Measurements from ENCODE around the gene RYR2.

Gene RYR2

GRCh38 chr1:237692255-237692654, 650.3 kb downstream of the RYR2 start:
- DNase-seq: no peak

- no peak for DNase-seq
These were observed 653.9 kb downstream of the RYR2 start for GRCh38 chr1:237695878-237696277.

GRCh38 chr1:237700181-237700580, 658.2 kb downstream of the RYR2 start:
- no peak for DNase-seq

- DNase-seq: no peak
These were observed 659.5 kb downstream of the RYR2 start for GRCh38 chr1:237701534-237701933.

DNA sequence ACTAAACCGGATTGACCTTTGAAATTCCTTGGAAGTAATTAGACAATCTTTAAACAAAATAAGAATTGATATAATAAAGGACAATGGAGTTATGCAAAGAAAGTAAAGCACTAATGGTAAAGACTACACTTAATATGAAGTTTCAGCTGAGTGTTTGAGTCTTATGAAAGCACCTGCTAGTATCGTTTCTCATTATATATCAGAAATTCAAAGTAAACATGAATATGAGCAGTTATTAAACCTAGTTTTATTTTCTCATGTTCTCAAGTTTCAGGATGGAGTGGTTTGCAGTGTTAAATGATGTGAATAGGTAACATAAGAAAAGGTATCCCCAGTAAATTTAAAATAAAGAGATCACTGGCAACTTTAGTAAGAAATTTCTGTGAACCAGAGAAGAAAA, 660.2 kb downstream of the RYR2 start:
- no peak for DNase-seq

- no peak for DNase-seq
These were observed 663.5 kb downstream of the RYR2 start for GRCh38 chr1:237705462-237705861.

- no peak for DNase-seq
These were observed 667.4 kb downstream of the RYR2 start for GRCh38 chr1:237709355-237709754.

GRCh38 chr1:237711281-237711680, 669.3 kb downstream of the RYR2 start:
- no peak for DNase-seq

- no peak for DNase-seq
These were observed 670.1 kb downstream of the RYR2 start for GRCh38 chr1:237712082-237712481.

DNA sequence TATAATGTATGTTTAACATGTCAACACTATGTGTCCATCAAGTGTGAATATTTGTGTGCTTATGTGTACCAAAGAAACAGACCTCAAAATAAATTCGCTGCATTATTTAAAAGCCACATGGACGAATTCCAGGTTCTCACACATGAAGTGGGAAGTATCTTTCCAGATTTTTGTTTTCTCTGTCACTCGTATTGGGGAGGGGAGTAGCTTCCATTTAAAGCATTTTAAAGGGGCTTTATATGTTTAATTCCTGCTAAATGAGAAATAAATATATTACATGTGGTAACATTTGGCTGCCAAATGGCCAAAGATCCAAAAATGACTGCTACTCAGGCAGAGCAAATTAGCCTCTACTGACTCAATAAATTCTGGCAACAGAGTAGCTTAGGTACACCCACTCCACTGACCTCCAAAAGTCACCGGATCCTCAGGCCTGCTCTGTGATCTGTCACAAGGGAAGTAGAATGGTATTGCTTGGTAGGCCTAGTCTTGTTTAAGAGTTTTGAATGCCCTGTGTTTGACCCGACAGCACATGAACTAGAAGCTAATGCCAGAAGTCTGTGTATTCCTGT, 670.7 kb downstream of the RYR2 start:
- no peak for DNase-seq

DNA sequence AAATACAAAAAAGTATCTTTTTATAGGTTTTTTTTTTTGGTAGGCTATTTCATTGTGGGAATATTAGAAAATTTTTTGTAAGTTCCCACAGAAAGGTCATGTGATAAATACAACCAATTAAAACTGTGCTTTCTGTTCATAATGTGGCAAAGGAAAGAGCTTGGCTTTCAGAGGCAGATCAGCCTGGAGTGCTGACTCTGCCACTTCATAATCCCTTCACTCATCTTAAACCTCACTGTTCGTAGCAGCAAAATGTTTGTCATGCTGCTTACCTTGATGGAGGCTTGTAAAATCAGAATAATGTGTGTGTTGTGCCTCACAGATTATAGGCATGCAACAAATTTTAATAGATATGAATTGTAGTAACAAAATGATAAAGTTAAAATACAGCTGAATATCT, 671.9 kb downstream of the RYR2 start:
- DNase-seq: peak; percentile 61

GRCh38 chr1:237717106-237717505, 675.1 kb downstream of the RYR2 start:
- no peak for DNase-seq

DNA sequence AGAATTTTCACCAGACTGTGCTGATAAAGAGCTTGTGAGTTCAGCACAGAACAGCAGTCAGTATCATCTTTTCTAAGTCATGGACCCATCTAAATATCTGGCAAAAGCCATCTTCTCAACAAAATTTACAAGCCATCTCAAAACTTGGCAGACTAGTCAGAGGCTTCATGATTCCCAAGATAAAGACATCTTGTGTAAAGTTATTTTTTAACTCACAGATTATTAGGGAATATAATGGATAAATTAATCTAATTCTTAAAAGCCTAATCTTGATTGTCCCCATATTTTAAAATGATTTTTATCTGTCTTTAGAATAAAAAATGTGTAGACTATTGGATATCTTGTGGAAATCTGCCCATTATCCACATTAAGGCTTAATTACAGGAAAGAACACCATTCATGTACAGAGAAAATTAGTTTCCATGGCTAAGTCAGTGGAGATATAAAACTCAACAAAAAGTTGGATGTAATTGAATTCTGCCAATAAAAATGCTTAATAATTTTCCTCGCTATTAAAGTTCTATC, 688.9 kb downstream of the RYR2 start:
- no peak for DNase-seq

GRCh38 chr1:237732657-237733056, 690.7 kb downstream of the RYR2 start:
- no peak for DNase-seq

GRCh38 chr1:237736372-237737029, 694.5 kb downstream of the RYR2 start:
- no peak for DNase-seq

- no peak for DNase-seq
These were observed 695.5 kb downstream of the RYR2 start for GRCh38 chr1:237737448-237737847.

- no peak for DNase-seq
These were observed 696.1 kb downstream of the RYR2 start for GRCh38 chr1:237737938-237738610.

- no peak for DNase-seq
These were observed 698.9 kb downstream of the RYR2 start for GRCh38 chr1:237740846-237741245.

- no peak for DNase-seq
These were observed 703.6 kb downstream of the RYR2 start for GRCh38 chr1:237745545-237745944.

DNA sequence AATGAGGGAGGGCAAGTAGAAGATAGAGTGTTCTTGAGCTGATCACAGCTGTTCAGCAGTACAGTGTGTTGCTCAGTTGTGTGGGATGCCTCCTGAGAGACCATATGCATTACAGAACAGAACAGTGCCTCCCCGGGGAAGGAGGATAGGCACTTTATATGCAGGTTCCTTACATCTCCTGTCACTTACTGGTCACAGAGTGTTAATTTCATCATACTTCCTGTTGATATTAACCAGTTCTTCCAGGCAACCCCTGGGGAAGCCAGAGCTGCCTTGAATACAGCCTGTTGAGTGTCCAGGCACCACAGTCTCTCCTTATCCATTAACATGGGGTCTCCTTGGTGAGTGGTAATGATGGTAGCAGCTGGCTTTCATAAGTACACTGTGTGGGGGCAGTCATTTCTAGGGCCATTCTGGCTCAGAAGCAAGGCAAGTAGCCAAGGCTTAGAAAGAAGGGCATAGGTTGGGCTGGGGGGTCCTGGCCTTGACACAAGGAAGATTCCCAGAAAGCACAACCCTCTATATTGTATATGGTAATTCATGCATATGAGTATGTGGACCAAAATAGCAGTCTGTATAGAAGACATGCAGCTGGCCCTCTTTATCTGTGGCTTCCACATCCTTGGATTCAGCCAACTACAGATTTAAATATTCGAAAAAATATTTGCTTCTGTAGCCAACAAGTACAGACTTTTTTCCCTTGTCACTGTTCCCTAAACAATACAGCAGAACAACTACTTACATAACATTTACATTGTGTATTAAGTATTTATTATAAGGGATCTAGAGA, 706.4 kb downstream of the RYR2 start:
- DNase-seq: no peak

- no peak for DNase-seq
These were observed 707.1 kb downstream of the RYR2 start for GRCh38 chr1:237749122-237749521.

GRCh38 chr1:237751090-237751489, 709.1 kb downstream of the RYR2 start:
- DNase-seq: no peak

DNA sequence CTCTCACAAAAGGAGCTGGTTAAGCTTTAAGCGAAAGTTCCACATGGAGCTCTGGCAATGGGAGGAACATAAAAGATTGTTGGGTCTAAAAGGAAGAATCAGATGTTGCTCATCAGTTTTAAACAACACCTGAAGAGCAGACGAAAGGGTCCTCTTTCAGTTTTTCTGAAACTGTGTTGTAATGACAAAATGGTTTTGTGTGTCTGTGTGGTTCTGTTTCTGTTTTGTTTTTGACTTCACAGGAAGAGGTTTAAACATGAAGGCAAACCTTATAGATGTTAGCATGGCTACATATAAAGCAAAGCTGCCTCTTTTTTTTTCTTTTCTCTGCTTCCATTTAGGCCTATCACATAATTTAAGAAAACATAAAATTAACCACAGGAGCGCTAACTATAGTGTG, 712.6 kb downstream of the RYR2 start:
- no peak for DNase-seq
